ENCODE data around the gene HHATL. TPM values are rescaled to one million over a fixed set of nuclear protein-coding genes. Genes with fewer than 3 reads are reported as not detected.

The HHATL gene
- polyA plus RNA-seq, 3 donors: not detected

- Histone ChIP-seq H3K9ac (ENCODE audit: insufficient read depth, low read length, poor library complexity, severe bottlenecking) (no peak overlapping the region), H3K79me2 (ENCODE audit: insufficient read depth, low read length) (no peaks in the 10 kb centered on the region), H2AFZ (ENCODE audit: insufficient read depth, low read depth, low read length, poor library complexity, severe bottlenecking) (no peak overlapping the region), H3K4me3 (replicated peaks in 1 of 3; ENCODE audit: low read depth in 2 of 3, low read length in 3 of 3) (no peak overlapping the region), H3K36me3 (replicated peaks in 1 of 2; ENCODE audit: control insufficient read depth in 1 of 2, insufficient read depth in 2 of 2, low read length in 2 of 2) (no peaks in the 10 kb centered on the region), H4K20me1 (ENCODE audit: insufficient read depth, low read length) (no peaks in the 10 kb centered on the region), H3K9me3 (replicated peaks in 1 of 2; ENCODE audit: control insufficient read depth in 1 of 2, insufficient read depth in 1 of 2, low read length in 2 of 2) (no peaks in the 10 kb centered on the region), H3K4me1 (ENCODE audit: control insufficient read depth in 1 of 2, insufficient read depth in 2 of 2, low read length in 2 of 2) (peaks cover 7% of the 10 kb centered on the region in 2 donors), H3K27me3 (ENCODE audit: control insufficient read depth in 2 of 2, insufficient read depth in 2 of 2, low read length in 2 of 2) (no peaks in the 10 kb centered on the region), H3K4me2 (replicated peaks; ENCODE audit: extremely low read depth, low read length, poor library complexity, severe bottlenecking) (no peak overlapping the region), H3K27ac (ENCODE audit: low read depth in 1 of 2, low read length in 2 of 2) (no peak overlapping the region)
- peak overlapping the region in 1 of 7 donors; percentile 38 for H3K27ac Mint-ChIP-seq
- DNase-seq: no peak
- peaks cover 0 to 2% (median 0%) of the 10 kb centered on the region in 7 donors for H3K9me3 Mint-ChIP-seq
- H3K27me3 Mint-ChIP-seq (ENCODE audit: low read depth in 3 of 3): peaks cover 0 to 5% (median 4%) of the 10 kb centered on the region in 3 donors
- no peak for TF ChIP-seq CTCF (IDR thresholded peaks at IDR 0.05)
- H3K36me3 Mint-ChIP-seq: no peaks in the 10 kb centered on the region
- H3K4me3 Mint-ChIP-seq: no peak overlapping the region
- 88% methylated on average over 3 of the region's 6 CpGs for WGBS (ENCODE audit: insufficient coverage)
- peaks cover 12% of the 10 kb centered on the region for H3K4me1 Mint-ChIP-seq
- intact Hi-C loops (cut with micrococcal nuclease): no loop called here
Observed at GRCh38 chr3:42734263-42734860, 31.8 kb upstream of the HHATL start.

GRCh38 chr3:42733501-42734262 lies 31.1 kb upstream of the HHATL start:
- Histone ChIP-seq H3K4me3 (replicated peaks in 1 of 3; ENCODE audit: low read depth in 2 of 3, low read length in 3 of 3) (no peak overlapping the region), H3K9ac (ENCODE audit: insufficient read depth, low read length, poor library complexity, severe bottlenecking) (no peak overlapping the region), H3K27me3 (ENCODE audit: control insufficient read depth in 2 of 2, insufficient read depth in 2 of 2, low read length in 2 of 2) (no peaks in the 10 kb centered on the region), H3K27ac (ENCODE audit: low read depth in 1 of 2, low read length in 2 of 2) (no peak overlapping the region), H3K4me2 (replicated peaks; ENCODE audit: extremely low read depth, low read length, poor library complexity, severe bottlenecking) (no peak overlapping the region), H3K36me3 (replicated peaks in 1 of 2; ENCODE audit: control insufficient read depth in 1 of 2, insufficient read depth in 2 of 2, low read length in 2 of 2) (no peaks in the 10 kb centered on the region), H3K4me1 (ENCODE audit: control insufficient read depth in 1 of 2, insufficient read depth in 2 of 2, low read length in 2 of 2) (peaks cover 0 to under 1% of the 10 kb centered on the region in 2 donors), H2AFZ (ENCODE audit: insufficient read depth, low read depth, low read length, poor library complexity, severe bottlenecking) (no peak overlapping the region), H3K79me2 (ENCODE audit: insufficient read depth, low read length) (no peaks in the 10 kb centered on the region), H3K9me3 (replicated peaks in 1 of 2; ENCODE audit: control insufficient read depth in 1 of 2, insufficient read depth in 1 of 2, low read length in 2 of 2) (no peaks in the 10 kb centered on the region), H4K20me1 (ENCODE audit: insufficient read depth, low read length) (no peaks in the 10 kb centered on the region)
- DNase-seq: no peak
- WGBS (ENCODE audit: insufficient coverage): 95% methylated on average over 9 of the region's 13 CpGs
- H3K4me3 Mint-ChIP-seq: no peak overlapping the region
- H3K4me1 Mint-ChIP-seq: peaks cover 5% of the 10 kb centered on the region
- TF ChIP-seq CTCF (IDR thresholded peaks at IDR 0.05): no peak
- intact Hi-C loops (cut with micrococcal nuclease): no loop called here
- H3K27me3 Mint-ChIP-seq (ENCODE audit: low read depth in 3 of 3): peaks cover 0 to 5% (median 4%) of the 10 kb centered on the region in 3 donors
- H3K27ac Mint-ChIP-seq: no peak overlapping the region
- peaks cover 0 to 3% (median 0%) of the 10 kb centered on the region in 7 donors for H3K9me3 Mint-ChIP-seq
- no peaks in the 10 kb centered on the region for H3K36me3 Mint-ChIP-seq

All from CD14-positive monocyte (primary cell).